Osteoblast (primary cell): Measurements from ENCODE around the gene AIMP1. TPM values are rescaled to one million over a fixed set of nuclear protein-coding genes. Genes with fewer than 3 reads are reported as not detected.
"Not testable (repeated sequence)": the region's sequence is repeated elsewhere in the genome, so short reads cannot be mapped to it uniquely, and the experiment has no call there.

ENCODE experiments used
- DNase-seq: peaks from one replicate; pipeline ENCODE4 v3.0.0; 2011; ENCODE audit warnings: low spot score, mixed read lengths; ENCODE audit not compliant: insufficient read length; ENCODE audit errors: missing footprints
- H2AFZ ChIP-seq: 2 replicates; pipeline ENCODE4 v1.6.0; 2011; ENCODE audit warnings: mild to moderate bottlenecking, low read length
- H3K27ac ChIP-seq: 2 replicates; pipeline ENCODE4 v1.5.1; 2011; ENCODE audit warnings: mild to moderate bottlenecking, low read depth, low read length, moderate library complexity
- H3K27me3 ChIP-seq: 2 replicates; pipeline ENCODE4 v1.6.0; 2012; ENCODE audit warnings: mild to moderate bottlenecking, control low read depth, inconsistent platforms, low read length, moderate library complexity; ENCODE audit not compliant: insufficient read depth
- H3K36me3 ChIP-seq: 2 replicates; pipeline ENCODE4 v1.5.1; 2011; ENCODE audit warnings: mild to moderate bottlenecking, low read length, control low read depth, moderate library complexity; ENCODE audit not compliant: insufficient read depth
- H3K4me1 ChIP-seq: 2 replicates; pipeline ENCODE4 v1.5.1; 2011; ENCODE audit warnings: mild to moderate bottlenecking, low read length, control low read depth, moderate library complexity; ENCODE audit not compliant: insufficient read depth
- H3K4me2 ChIP-seq: 2 replicates; pipeline ENCODE4 v1.6.0; 2011; ENCODE audit warnings: mild to moderate bottlenecking, low read length; ENCODE audit not compliant: insufficient read depth
- H3K4me3 ChIP-seq: fragments of 200-600 bp; sonication (generic); 3 replicates; pipeline ENCODE4 v1.5.1; 2012; ENCODE audit warnings: mild to moderate bottlenecking, low read length, inconsistent platforms; ENCODE audit not compliant: insufficient read depth
- H3K79me2 ChIP-seq: 2 replicates; pipeline ENCODE4 v1.6.0; 2012; ENCODE audit warnings: mild to moderate bottlenecking, low read length, control low read depth, inconsistent platforms; ENCODE audit not compliant: insufficient read depth
- H3K9me3 ChIP-seq: 2 replicates; pipeline ENCODE4 v1.5.1; 2011; ENCODE audit warnings: low read depth, low read length, control low read depth
- H4K20me1 ChIP-seq: 2 replicates; pipeline ENCODE4 v1.6.0; 2012; ENCODE audit warnings: mild to moderate bottlenecking, low read length, control low read depth; ENCODE audit not compliant: insufficient read depth
- total RNA-seq: library from RNA; depleted of rRNA; stranded (reverse); fragments of >200 nt; gene quantifications from 2 replicates; pipeline ENCODE4 v1.2.3, GENCODE V29; 2012
- TF ChIP-seq, protein P1 (sequence below): IDR thresholded peaks from 2 replicates; pipeline ENCODE4 v1.5.1; 2011; ENCODE audit warnings: mild to moderate bottlenecking, low read depth, low read length, moderate library complexity; ENCODE audit errors: extremely low read depth

The AIMP1 gene
- total RNA-seq, 1 donor: 27.9 TPM

- no peak overlapping the region for H3K4me2 ChIP-seq
- DNase-seq: no peak
- H2AFZ ChIP-seq: no peak overlapping the region
- H3K27me3 ChIP-seq: no peaks in the 10 kb centered on the region
- no peak overlapping the region for H3K4me3 ChIP-seq
- H3K36me3 ChIP-seq: peaks cover 3% of the 10 kb centered on the region
- no peaks in the 10 kb centered on the region for H3K9me3 ChIP-seq
- H3K79me2 ChIP-seq: peaks cover 79% of the 10 kb centered on the region
- TF ChIP-seq, protein P1, sequence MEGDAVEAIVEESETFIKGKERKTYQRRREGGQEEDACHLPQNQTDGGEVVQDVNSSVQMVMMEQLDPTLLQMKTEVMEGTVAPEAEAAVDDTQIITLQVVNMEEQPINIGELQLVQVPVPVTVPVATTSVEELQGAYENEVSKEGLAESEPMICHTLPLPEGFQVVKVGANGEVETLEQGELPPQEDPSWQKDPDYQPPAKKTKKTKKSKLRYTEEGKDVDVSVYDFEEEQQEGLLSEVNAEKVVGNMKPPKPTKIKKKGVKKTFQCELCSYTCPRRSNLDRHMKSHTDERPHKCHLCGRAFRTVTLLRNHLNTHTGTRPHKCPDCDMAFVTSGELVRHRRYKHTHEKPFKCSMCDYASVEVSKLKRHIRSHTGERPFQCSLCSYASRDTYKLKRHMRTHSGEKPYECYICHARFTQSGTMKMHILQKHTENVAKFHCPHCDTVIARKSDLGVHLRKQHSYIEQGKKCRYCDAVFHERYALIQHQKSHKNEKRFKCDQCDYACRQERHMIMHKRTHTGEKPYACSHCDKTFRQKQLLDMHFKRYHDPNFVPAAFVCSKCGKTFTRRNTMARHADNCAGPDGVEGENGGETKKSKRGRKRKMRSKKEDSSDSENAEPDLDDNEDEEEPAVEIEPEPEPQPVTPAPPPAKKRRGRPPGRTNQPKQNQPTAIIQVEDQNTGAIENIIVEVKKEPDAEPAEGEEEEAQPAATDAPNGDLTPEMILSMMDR: no peak
- no peaks in the 10 kb centered on the region for H4K20me1 ChIP-seq
- H3K4me1 ChIP-seq: peaks cover 22% of the 10 kb centered on the region
- H3K27ac ChIP-seq: no peak overlapping the region
Observed at GRCh38 chr4:106320235-106320634, 3.9 kb downstream of the AIMP1 start.

DNA sequence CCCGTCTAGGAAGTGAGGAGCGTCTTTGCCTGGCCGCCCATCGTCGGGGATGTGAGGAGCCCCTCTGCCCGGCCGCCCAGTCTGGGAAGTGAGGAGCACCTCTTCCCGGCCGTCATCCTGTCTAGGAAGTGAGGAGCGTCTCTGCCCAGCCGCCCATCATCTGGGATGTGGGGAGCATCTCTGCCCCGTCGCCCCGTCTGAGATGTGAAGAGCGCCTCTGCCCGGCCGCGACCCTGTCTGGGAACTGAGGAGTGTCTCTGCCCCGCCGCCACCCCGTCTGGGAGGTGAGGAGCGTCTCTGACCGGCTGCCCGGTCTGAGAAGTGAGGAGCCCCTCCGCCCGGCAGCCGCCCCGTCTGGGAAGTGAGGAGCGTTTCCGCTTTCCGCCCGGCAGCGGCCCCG, 4.8 kb downstream of the AIMP1 start:
- H3K79me2 ChIP-seq: peaks cover 70% of the 10 kb centered on the region
- not testable (repeated sequence) for H2AFZ ChIP-seq, H4K20me1 ChIP-seq, H3K9me3 ChIP-seq, H3K4me2 ChIP-seq, H3K27me3 ChIP-seq, H3K27ac ChIP-seq, DNase-seq, H3K36me3 ChIP-seq, H3K4me3 ChIP-seq
- peaks cover 24% of the 10 kb centered on the region for H3K4me1 ChIP-seq

DNA sequence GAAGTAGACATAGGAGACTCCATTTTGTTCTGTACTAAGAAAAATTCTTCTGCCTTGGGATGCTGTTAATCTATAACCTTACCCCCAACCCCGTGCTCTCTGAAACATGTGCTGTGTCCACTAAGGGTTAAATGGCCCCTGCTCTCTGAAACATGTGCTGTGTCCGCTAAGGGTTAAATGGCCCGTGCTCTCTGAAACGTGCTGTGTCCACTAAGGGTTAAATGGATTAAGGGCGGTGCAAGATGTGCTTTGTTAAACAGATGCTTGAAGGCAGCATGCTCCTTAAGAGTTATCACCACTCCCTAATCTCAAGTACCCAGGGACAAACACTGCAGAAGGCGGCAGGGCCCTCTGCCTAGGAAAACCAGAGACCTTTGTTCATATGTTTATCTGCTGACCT, 5.5 kb downstream of the AIMP1 start:
- not testable (repeated sequence) for H3K9me3 ChIP-seq, H3K4me3 ChIP-seq, H3K36me3 ChIP-seq, H3K27me3 ChIP-seq, H3K4me2 ChIP-seq, H2AFZ ChIP-seq, H4K20me1 ChIP-seq, H3K27ac ChIP-seq, DNase-seq
- Histone ChIP-seq H3K4me1 (peaks cover 24% of the 10 kb centered on the region), H3K79me2 (peaks cover 63% of the 10 kb centered on the region)

DNA sequence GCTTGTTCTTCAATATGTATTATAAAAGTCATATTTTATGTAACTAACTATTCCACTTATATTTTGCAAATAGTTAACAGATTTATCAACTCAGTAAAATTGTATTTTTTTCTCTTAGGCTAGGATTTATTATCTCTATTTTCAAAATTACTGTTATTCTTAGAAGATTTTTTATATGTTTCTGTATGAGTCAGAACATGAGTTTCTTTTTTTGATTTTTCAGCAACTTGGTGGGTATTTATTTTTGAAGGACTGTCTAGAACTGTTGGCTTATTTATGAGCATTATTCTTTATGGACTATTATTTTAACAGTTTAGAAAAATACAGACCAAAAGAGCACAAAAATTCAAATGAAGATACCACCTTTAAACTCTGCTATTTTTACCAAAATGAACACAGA, 6.8 kb downstream of the AIMP1 start:
- Histone ChIP-seq H3K4me3 (no peak overlapping the region), H3K4me2 (peak overlapping the region; percentile 33), H4K20me1 (no peaks in the 10 kb centered on the region), H3K79me2 (peaks cover 50% of the 10 kb centered on the region), H3K27me3 (no peaks in the 10 kb centered on the region), H3K27ac (peak overlapping the region; percentile 30), H3K36me3 (peaks cover 17% of the 10 kb centered on the region), H3K4me1 (peaks cover 18% of the 10 kb centered on the region), H3K9me3 (no peaks in the 10 kb centered on the region), H2AFZ (no peak overlapping the region)
- TF ChIP-seq, protein P1: no peak
- DNase-seq: peak; percentile 58

DNA sequence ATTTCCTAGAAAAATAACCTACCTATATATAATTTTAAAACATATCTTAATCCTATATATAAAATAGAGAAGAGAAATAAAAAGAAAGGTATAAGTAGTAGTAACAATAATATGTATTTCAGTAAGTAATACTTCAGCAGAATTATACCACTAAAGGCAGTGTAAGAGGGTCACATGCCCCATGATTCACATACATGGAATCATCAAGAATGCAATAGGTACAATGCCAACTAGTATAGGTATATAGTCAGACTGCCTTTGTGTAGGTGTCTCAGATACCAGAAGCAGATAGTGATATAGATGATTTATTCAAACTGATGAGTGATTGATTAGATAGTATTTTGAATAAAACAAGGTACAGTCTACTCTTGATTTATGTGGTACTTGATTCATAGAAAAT, 9.4 kb downstream of the AIMP1 start:
- DNase-seq: no peak

More for the DNA sequence above, 9.4 kb downstream of the AIMP1 start:
- H3K4me1 ChIP-seq: peaks cover 18% of the 10 kb centered on the region
- H4K20me1 ChIP-seq: no peaks in the 10 kb centered on the region
- no peak overlapping the region for H3K4me2 ChIP-seq
- no peak overlapping the region for H3K4me3 ChIP-seq
- no peak overlapping the region for H3K27ac ChIP-seq
- H3K9me3 ChIP-seq: no peaks in the 10 kb centered on the region
- peaks cover 37% of the 10 kb centered on the region for H3K36me3 ChIP-seq
- TF ChIP-seq, protein P1: no peak
- no peak overlapping the region for H2AFZ ChIP-seq
- H3K27me3 ChIP-seq: no peaks in the 10 kb centered on the region
- H3K79me2 ChIP-seq: peaks cover 25% of the 10 kb centered on the region
